GM12878 (cell line): ENCODE measurements around the gene TMEM178A.

ENCODE experiments used
- CTCF ChIP-seq, 3 experiments: IDR thresholded peaks in 2 of 3; conservative IDR thresholded peaks in 1 of 3; 2 replicates each; pipeline ENCODE4 v1.5.1; 2011; ENCODE audit warnings: low read depth in 3 of 3, low read length in 3 of 3, mild to moderate bottlenecking in 3 of 3, control low read depth in 2 of 3, moderate library complexity in 2 of 3, inconsistent platforms in 1 of 3, mixed read lengths in 1 of 3; ENCODE audit not compliant: control insufficient read depth in 2 of 3, insufficient read depth in 1 of 3; ENCODE audit errors: extremely low read depth in 1 of 3
- EP300 ChIP-seq, 2 experiments: fragments of 150-350 bp in 1 of 2; IDR thresholded peaks; 2 replicates each; pipeline ENCODE4 v1.6.1; 2011 to 2012; ENCODE audit warnings: low read depth in 2 of 2, low read length in 2 of 2, borderline replicate concordance in 1 of 2, improper control_type of control experiment in 1 of 2, inconsistent platforms in 1 of 2; ENCODE audit not compliant: control insufficient read depth in 1 of 2
- EZH2 ChIP-seq: IDR thresholded peaks from 2 replicates; pipeline ENCODE4 v1.6.1; 2012; ENCODE audit warnings: low read depth, mild to moderate bottlenecking, control low read depth, inconsistent platforms, low read length, borderline replicate concordance; ENCODE audit not compliant: control insufficient read depth
- MTA3 ChIP-seq: IDR thresholded peaks from 2 replicates; pipeline ENCODE4 v1.6.1; 2012; ENCODE audit warnings: low read length, inconsistent platforms, borderline replicate concordance
- NFYB ChIP-seq: IDR thresholded peaks from 2 replicates; pipeline ENCODE4 v1.6.1; 2011; ENCODE audit warnings: low read depth, mild to moderate bottlenecking, low read length, improper control_type of control experiment, moderate library complexity; ENCODE audit not compliant: insufficient read depth
- POLR2A ChIP-seq: IDR thresholded peaks from 2 replicates; pipeline ENCODE4 v1.6.1; 2011; ENCODE audit warnings: low read depth, mild to moderate bottlenecking, low read length
- POLR2AphosphoS2 ChIP-seq: IDR thresholded peaks from 2 replicates; pipeline ENCODE4 v1.6.1; 2011; ENCODE audit warnings: low read depth, mild to moderate bottlenecking, low read length, improper control_type of control experiment, moderate library complexity
- POLR2AphosphoS5 ChIP-seq: IDR thresholded peaks from 2 replicates; pipeline ENCODE4 v1.6.1; 2011; ENCODE audit warnings: mild to moderate bottlenecking, low read length, inconsistent platforms
- PRDM15 ChIP-seq: fragments of 450-650 bp; formaldehyde crosslinking; IDR thresholded peaks from 2 replicates; pipeline ENCODE4 v1.4.0; 2020; ENCODE audit warnings: mild to moderate bottlenecking, moderate library complexity
- TBL1XR1 ChIP-seq: IDR thresholded peaks from 2 replicates; pipeline ENCODE4 v1.6.1; 2012; ENCODE audit warnings: low read depth, low read length, improper control_type of control experiment
- TF ChIP-seq, protein P1 (sequence below): IDR thresholded peaks from 2 replicates; pipeline ENCODE4 v1.6.1; 2011; ENCODE audit warnings: borderline replicate concordance, low read depth, mild to moderate bottlenecking, moderate library complexity, mixed read lengths, low read length; ENCODE audit not compliant: insufficient read depth; ENCODE audit errors: extremely low read length
- TF ChIP-seq, protein P2 (sequence below): IDR thresholded peaks from 2 replicates; pipeline ENCODE4 v1.6.1; 2012; ENCODE audit warnings: low read depth, low read length, improper control_type of control experiment
- TF ChIP-seq, protein P3 (sequence below): fragments of 450-650 bp; IDR thresholded peaks from 2 replicates; pipeline ENCODE4 v1.6.1; 2017; ENCODE audit warnings: mild to moderate bottlenecking, moderate library complexity
- TF ChIP-seq, protein P4 (sequence below): fragments of 150-350 bp; IDR thresholded peaks from 2 replicates; pipeline ENCODE4 v1.6.1; 2016; ENCODE audit warnings: low read depth, low read length

GRCh38 chr2:39739386-39739785 lies 73.7 kb downstream of the TMEM178A start:
- no peak for TF ChIP-seq POLR2A
- no peak for TF ChIP-seq NFYB
- TF ChIP-seq, protein P1, sequence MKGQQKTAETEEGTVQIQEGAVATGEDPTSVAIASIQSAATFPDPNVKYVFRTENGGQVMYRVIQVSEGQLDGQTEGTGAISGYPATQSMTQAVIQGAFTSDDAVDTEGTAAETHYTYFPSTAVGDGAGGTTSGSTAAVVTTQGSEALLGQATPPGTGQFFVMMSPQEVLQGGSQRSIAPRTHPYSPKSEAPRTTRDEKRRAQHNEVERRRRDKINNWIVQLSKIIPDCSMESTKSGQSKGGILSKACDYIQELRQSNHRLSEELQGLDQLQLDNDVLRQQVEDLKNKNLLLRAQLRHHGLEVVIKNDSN, result no peak
- no peak for TF ChIP-seq POLR2AphosphoS5
- TF ChIP-seq MTA3, result no peak
- no peak for TF ChIP-seq EZH2
- TF ChIP-seq TBL1XR1, result no peak
- no peak for TF ChIP-seq PRDM15
- TF ChIP-seq CTCF (IDR thresholded peaks at IDR 0.05 in 2 of 3, conservative IDR thresholded peaks at IDR 0.05 in 1 of 3; ENCODE audit: control insufficient read depth in 2 of 3, extremely low read depth in 1 of 3, insufficient read depth in 1 of 3, low read depth in 3 of 3, low read length in 3 of 3), result no peak
- TF ChIP-seq EP300 (IDR thresholded peaks at IDR 0.05; ENCODE audit: borderline replicate concordance in 1 of 2, control insufficient read depth in 1 of 2, low read depth in 2 of 2, low read length in 2 of 2), result no peak
- no peak for TF ChIP-seq POLR2AphosphoS2
- TF ChIP-seq, protein P2, sequence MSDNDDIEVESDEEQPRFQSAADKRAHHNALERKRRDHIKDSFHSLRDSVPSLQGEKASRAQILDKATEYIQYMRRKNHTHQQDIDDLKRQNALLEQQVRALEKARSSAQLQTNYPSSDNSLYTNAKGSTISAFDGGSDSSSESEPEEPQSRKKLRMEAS, result no peak
- TF ChIP-seq, protein P3, sequence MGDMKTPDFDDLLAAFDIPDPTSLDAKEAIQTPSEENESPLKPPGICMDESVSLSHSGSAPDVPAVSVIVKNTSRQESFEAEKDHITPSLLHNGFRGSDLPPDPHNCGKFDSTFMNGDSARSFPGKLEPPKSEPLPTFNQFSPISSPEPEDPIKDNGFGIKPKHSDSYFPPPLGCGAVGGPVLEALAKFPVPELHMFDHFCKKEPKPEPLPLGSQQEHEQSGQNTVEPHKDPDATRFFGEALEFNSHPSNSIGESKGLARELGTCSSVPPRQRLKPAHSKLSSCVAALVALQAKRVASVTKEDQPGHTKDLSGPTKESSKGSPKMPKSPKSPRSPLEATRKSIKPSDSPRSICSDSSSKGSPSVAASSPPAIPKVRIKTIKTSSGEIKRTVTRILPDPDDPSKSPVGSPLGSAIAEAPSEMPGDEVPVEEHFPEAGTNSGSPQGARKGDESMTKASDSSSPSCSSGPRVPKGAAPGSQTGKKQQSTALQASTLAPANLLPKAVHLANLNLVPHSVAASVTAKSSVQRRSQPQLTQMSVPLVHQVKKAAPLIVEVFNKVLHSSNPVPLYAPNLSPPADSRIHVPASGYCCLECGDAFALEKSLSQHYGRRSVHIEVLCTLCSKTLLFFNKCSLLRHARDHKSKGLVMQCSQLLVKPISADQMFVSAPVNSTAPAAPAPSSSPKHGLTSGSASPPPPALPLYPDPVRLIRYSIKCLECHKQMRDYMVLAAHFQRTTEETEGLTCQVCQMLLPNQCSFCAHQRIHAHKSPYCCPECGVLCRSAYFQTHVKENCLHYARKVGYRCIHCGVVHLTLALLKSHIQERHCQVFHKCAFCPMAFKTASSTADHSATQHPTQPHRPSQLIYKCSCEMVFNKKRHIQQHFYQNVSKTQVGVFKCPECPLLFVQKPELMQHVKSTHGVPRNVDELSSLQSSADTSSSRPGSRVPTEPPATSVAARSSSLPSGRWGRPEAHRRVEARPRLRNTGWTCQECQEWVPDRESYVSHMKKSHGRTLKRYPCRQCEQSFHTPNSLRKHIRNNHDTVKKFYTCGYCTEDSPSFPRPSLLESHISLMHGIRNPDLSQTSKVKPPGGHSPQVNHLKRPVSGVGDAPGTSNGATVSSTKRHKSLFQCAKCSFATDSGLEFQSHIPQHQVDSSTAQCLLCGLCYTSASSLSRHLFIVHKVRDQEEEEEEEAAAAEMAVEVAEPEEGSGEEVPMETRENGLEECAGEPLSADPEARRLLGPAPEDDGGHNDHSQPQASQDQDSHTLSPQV, result no peak
- TF ChIP-seq, protein P4, sequence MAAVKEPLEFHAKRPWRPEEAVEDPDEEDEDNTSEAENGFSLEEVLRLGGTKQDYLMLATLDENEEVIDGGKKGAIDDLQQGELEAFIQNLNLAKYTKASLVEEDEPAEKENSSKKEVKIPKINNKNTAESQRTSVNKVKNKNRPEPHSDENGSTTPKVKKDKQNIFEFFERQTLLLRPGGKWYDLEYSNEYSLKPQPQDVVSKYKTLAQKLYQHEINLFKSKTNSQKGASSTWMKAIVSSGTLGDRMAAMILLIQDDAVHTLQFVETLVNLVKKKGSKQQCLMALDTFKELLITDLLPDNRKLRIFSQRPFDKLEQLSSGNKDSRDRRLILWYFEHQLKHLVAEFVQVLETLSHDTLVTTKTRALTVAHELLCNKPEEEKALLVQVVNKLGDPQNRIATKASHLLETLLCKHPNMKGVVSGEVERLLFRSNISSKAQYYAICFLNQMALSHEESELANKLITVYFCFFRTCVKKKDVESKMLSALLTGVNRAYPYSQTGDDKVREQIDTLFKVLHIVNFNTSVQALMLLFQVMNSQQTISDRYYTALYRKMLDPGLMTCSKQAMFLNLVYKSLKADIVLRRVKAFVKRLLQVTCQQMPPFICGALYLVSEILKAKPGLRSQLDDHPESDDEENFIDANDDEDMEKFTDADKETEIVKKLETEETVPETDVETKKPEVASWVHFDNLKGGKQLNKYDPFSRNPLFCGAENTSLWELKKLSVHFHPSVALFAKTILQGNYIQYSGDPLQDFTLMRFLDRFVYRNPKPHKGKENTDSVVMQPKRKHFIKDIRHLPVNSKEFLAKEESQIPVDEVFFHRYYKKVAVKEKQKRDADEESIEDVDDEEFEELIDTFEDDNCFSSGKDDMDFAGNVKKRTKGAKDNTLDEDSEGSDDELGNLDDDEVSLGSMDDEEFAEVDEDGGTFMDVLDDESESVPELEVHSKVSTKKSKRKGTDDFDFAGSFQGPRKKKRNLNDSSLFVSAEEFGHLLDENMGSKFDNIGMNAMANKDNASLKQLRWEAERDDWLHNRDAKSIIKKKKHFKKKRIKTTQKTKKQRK, result no peak
